Measurements from ENCODE around the gene SS18L1. TPM values are rescaled to one million over a fixed set of nuclear protein-coding genes. Genes with fewer than 3 reads are reported as not detected.

Gene SS18L1
- total RNA-seq, 2 donors from 2014 or later: 10.1 to 17.7 TPM

- Histone ChIP-seq H3K9me3 (no peaks in the 10 kb centered on the region), H3K36me3 (peaks cover 13% of the 10 kb centered on the region), H3K4me3 (no peak overlapping the region), H3K9ac (ENCODE audit: low read depth in 2 of 2, low read length in 2 of 2) (no peak overlapping the region), H3K27me3 (no peaks in the 10 kb centered on the region), H3K4me1 (no peaks in the 10 kb centered on the region), H3K27ac (no peak overlapping the region)
- no peak for DNase-seq
- intact Hi-C loops (cut with DNase I): no loop called here
- no peak for TF ChIP-seq CTCF (IDR thresholded peaks at IDR 0.05)
Measured at GRCh38 chr20:62197801-62198200, 54.2 kb downstream of the SS18L1 start.

DNA sequence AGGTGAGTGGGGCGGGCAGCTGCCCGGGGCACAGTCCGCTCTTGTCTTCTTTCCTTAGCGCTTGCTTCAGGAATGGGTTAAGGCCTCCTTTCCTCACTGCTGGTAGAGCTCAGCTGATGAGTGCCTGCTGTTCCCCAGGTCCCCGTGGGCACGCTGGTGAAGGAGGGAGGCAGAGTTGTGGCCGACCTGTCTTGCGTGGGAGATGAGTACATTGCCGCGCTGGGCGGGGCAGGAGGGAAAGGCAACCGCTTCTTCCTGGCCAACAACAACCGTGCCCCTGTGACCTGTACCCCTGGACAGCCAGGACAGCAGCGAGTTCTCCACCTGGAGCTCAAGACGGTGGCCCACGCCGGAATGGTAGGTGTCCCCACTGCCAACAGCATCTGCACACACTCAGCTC is 54.9 kb downstream of the SS18L1 start:
- no peak overlapping the region for H3K27ac ChIP-seq
- intact Hi-C loops (cut with DNase I): no loop called here
- no peaks in the 10 kb centered on the region for H3K9me3 ChIP-seq
- no peak overlapping the region for H3K9ac ChIP-seq (ENCODE audit: low read depth in 2 of 2, low read length in 2 of 2)
- peaks cover 13% of the 10 kb centered on the region for H3K36me3 ChIP-seq
- no peak for TF ChIP-seq CTCF (IDR thresholded peaks at IDR 0.05)
- no peaks in the 10 kb centered on the region for H3K27me3 ChIP-seq
- no peak overlapping the region for H3K4me3 ChIP-seq
- no peak for DNase-seq
- H3K4me1 ChIP-seq: no peaks in the 10 kb centered on the region

DNA sequence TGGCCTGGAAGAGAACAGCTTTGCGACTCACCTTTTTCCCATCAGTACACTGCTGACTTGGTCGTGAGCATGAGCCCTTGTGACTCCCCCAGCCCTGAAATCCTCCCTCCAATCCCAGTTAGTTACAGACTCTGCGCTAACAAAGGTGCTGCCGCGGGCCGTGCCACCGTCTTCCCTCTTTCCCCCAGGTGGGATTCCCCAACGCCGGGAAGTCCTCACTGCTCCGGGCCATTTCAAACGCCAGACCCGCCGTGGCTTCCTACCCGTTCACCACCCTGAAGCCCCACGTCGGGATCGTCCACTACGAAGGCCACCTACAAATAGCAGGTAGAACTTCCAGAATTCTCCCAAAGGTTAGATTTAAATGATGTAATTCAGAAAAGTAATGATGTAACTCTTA is 55.4 kb downstream of the SS18L1 start:
- Histone ChIP-seq H3K27ac (no peak overlapping the region), H3K27me3 (no peaks in the 10 kb centered on the region), H3K4me1 (no peaks in the 10 kb centered on the region), H3K9ac (ENCODE audit: low read depth in 2 of 2, low read length in 2 of 2) (no peak overlapping the region), H3K4me3 (no peak overlapping the region), H3K9me3 (no peaks in the 10 kb centered on the region), H3K36me3 (peaks cover 13% of the 10 kb centered on the region)
- DNase-seq: no peak
- TF ChIP-seq CTCF (IDR thresholded peaks at IDR 0.05): no peak
- intact Hi-C loops (cut with DNase I): no loop called here

DNA sequence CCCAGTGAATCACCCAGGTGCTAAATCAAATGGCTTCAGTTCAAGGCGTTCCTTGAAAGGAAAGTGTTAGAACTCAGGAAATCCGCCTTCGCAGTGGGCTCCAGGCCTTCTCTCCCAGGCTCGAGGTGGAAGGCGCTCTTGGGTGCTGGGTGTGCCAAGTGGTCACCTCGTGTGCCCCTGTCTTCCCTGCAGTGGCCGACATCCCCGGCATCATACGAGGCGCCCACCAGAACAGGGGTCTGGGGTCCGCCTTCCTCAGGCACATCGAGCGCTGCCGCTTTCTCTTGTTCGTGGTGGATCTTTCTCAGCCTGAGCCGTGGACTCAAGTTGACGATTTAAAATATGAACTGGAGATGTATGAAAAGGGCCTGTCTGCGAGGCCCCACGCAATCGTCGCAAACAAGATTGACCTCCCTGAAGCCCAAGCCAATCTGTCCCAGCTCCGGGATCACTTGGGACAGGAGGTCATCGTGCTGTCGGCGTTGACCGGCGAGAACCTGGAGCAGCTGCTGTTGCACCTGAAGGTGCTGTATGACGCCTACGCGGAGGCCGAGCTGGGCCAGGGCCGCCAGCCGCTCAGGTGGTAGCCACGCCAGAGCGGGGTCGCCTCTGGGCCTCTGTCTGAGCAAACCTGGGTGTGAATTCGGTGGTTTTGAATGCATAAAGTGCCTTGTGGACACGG is 57.1 kb downstream of the SS18L1 start:
- TF ChIP-seq CTCF (IDR thresholded peaks at IDR 0.05): no peak
- H3K4me1 ChIP-seq: no peaks in the 10 kb centered on the region
- peaks cover 13% of the 10 kb centered on the region for H3K36me3 ChIP-seq
- no peaks in the 10 kb centered on the region for H3K27me3 ChIP-seq
- no peaks in the 10 kb centered on the region for H3K9me3 ChIP-seq
- intact Hi-C loops (cut with DNase I): no loop called here
- no peak for DNase-seq
- no peak overlapping the region for H3K27ac ChIP-seq
- no peak overlapping the region for H3K9ac ChIP-seq (ENCODE audit: low read depth in 2 of 2, low read length in 2 of 2)
- H3K4me3 ChIP-seq: no peak overlapping the region

DNA sequence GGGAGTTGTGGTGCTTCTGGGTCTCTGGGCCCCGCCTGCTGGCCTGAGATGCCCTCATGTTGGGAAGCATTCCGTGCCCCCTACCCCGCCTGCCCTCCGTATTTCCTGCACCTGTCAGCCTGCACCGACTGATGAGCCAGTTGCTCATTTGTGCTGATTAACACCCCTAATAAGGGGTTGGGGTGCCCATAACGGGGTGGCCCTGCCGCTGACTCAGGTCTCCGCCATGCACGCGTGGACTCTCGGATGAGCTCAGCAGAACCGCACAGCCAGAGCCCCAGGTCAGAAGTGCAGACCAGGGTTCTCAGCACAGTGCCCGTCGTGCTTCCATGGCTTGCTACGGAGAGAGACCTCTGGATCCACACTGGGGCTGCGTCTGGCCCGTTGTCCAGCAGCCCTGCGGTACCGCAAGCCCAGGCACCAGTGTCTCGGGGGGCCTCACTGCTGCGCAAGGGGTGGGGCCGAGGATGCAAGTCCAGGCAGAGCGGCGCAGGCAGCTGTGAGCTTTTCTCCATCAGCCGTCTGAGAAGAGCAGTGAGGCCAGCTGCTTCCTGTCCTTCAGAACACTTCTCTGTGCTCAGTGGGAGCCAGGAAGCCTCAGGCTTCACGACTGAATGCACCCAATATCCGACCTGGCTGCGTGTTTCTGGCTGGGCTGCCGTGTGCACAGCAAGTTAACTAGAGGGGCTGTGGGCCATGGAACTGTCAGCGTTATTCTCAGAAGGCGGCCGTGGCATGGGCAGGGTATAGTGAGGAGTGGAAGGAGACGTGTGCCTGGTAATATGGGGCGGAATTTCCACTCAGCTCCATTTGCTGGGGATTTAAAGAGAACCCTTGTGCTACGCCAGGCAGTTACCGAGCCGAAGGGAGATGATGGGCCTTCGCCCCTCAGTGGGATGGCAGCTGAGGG is 57.9 kb downstream of the SS18L1 start:
- TF ChIP-seq CTCF (IDR thresholded peaks at IDR 0.05): no peak
- H3K36me3 ChIP-seq: peaks cover 13% of the 10 kb centered on the region
- no peak for DNase-seq
- no peaks in the 10 kb centered on the region for H3K27me3 ChIP-seq
- no peaks in the 10 kb centered on the region for H3K9me3 ChIP-seq
- H3K27ac ChIP-seq: no peak overlapping the region
- intact Hi-C loops (cut with DNase I): no loop called here
- no peak overlapping the region for H3K4me3 ChIP-seq
- no peak overlapping the region for H3K9ac ChIP-seq (ENCODE audit: low read depth in 2 of 2, low read length in 2 of 2)
- H3K4me1 ChIP-seq: no peaks in the 10 kb centered on the region

Measured in colonic mucosa (tissue), 4 donors.